WTC11 (cell line): ENCODE measurements around the gene GATB. TPM values are rescaled to one million over a fixed set of nuclear protein-coding genes. Genes with fewer than 3 reads are reported as not detected.

Source experiments
- ATAC-seq: fragments of 200-7000 bp; cut with Tn5 transposase; 2 replicates; pipeline ENCODE4 v1.10.0; 2021; ENCODE audit warnings: mild to moderate bottlenecking, moderate library complexity
- CTCF ChIA-PET: fragments of 300-600 bp; sonication (Branson Sonifier 250); formaldehyde crosslinking; loops from one replicate; lab custom pipeline; 2021; ENCODE audit warnings: antibody characterized with exemption; lab: Charles Lee
- POLR2A ChIA-PET: fragments of 350-600 bp; sonication (Branson Sonifier 250); formaldehyde crosslinking; loops from one replicate; lab custom pipeline; 2021; ENCODE audit warnings: antibody characterized with exemption; lab: Charles Lee
- DNase-seq: peaks from one replicate; pipeline ENCODE4 v3.0.0; 2021; ENCODE audit warnings: low spot score
- H3K27ac Mint-ChIP-seq: 2 replicates; pipeline ENCODE4 v1.8.0; 2021; ENCODE audit warnings: mixed read lengths
- H3K27me3 Mint-ChIP-seq: 2 replicates; pipeline ENCODE4 v1.8.0; 2021; ENCODE audit warnings: low read depth, mild to moderate bottlenecking, moderate library complexity, mixed read lengths
- H3K36me3 Mint-ChIP-seq: 2 replicates; pipeline ENCODE4 v1.8.0; 2021; ENCODE audit warnings: mixed read lengths
- H3K4me1 Mint-ChIP-seq: 2 replicates; pipeline ENCODE4 v1.8.0; 2022; ENCODE audit warnings: mixed read lengths
- H3K4me3 Mint-ChIP-seq: 2 replicates; pipeline ENCODE4 v1.8.0; 2021; ENCODE audit warnings: mild to moderate bottlenecking, moderate library complexity, mixed read lengths
- H3K9me3 Mint-ChIP-seq: 2 replicates; pipeline ENCODE4 v1.8.0; 2021; ENCODE audit warnings: mixed read lengths
- FOXK1 ChIP-seq: sonication (generic); formaldehyde crosslinking; IDR thresholded peaks from 2 replicates; pipeline ENCODE4 v1.8.0; 2022; ENCODE audit warnings: mild to moderate bottlenecking, moderate library complexity, missing genetic modification reagents
- FOXP1 ChIP-seq: sonication (generic); formaldehyde crosslinking; IDR thresholded peaks from 2 replicates; pipeline ENCODE4 v1.8.0; 2022; ENCODE audit warnings: missing genetic modification reagents, mild to moderate bottlenecking, moderate library complexity, borderline replicate concordance
- FOXP4 ChIP-seq: sonication (generic); formaldehyde crosslinking; IDR thresholded peaks from 2 replicates; pipeline ENCODE4 v1.8.0; 2022; ENCODE audit warnings: mild to moderate bottlenecking, missing genetic modification reagents
- MLX ChIP-seq: sonication (generic); formaldehyde crosslinking; IDR thresholded peaks from 2 replicates; pipeline ENCODE4 v1.8.1; 2023; ENCODE audit warnings: mild to moderate bottlenecking, missing genetic modification reagents, moderate library complexity
- MYBL2 ChIP-seq: sonication (generic); formaldehyde crosslinking; IDR thresholded peaks from 2 replicates; pipeline ENCODE4 v1.8.1; 2023; ENCODE audit warnings: mild to moderate bottlenecking, moderate library complexity, missing genetic modification reagents
- NR2C2 ChIP-seq: sonication (generic); formaldehyde crosslinking; IDR thresholded peaks from 2 replicates; pipeline ENCODE4 v1.8.0; 2022; ENCODE audit warnings: mild to moderate bottlenecking, missing genetic modification reagents
- RELA ChIP-seq: sonication (generic); formaldehyde crosslinking; IDR thresholded peaks from 2 replicates; pipeline ENCODE4 v1.8.1; 2022; ENCODE audit warnings: missing genetic modification reagents, mild to moderate bottlenecking, borderline replicate concordance
- RORB ChIP-seq: fragments of 250-450 bp; sonication (Bioruptor Pico); IDR thresholded peaks from 2 replicates; pipeline ENCODE4 v1.9.0; 2021; ENCODE audit warnings: mild to moderate bottlenecking
- SMAD3 ChIP-seq: sonication (generic); formaldehyde crosslinking; IDR thresholded peaks from 2 replicates; pipeline ENCODE4 v1.8.0; 2022; ENCODE audit warnings: missing genetic modification reagents, mild to moderate bottlenecking, borderline replicate concordance
- SP1 ChIP-seq: sonication (generic); formaldehyde crosslinking; conservative IDR thresholded peaks from 2 replicates; pipeline ENCODE4 v1.8.1; 2022; ENCODE audit warnings: missing genetic modification reagents
- ZNF317 ChIP-seq: sonication (generic); formaldehyde crosslinking; IDR thresholded peaks from 2 replicates; pipeline ENCODE4 v1.8.1; 2023; ENCODE audit warnings: low read depth, mild to moderate bottlenecking, moderate library complexity, missing genetic modification reagents, borderline replicate concordance
- total RNA-seq: library from RNA; stranded (reverse); gene quantifications from 3 replicates; pipeline ENCODE4 v1.2.3, GENCODE V29; 2021
- TF ChIP-seq, protein P1 (sequence below): fragments of 250-450 bp; sonication (Bioruptor Pico); IDR thresholded peaks from 2 replicates; pipeline ENCODE4 v1.9.0; 2021; ENCODE audit warnings: mild to moderate bottlenecking
- TF ChIP-seq, protein P2 (sequence below): sonication (generic); formaldehyde crosslinking; IDR thresholded peaks from 2 replicates; pipeline ENCODE4 v1.8.1; 2023; ENCODE audit warnings: mild to moderate bottlenecking, missing genetic modification reagents
- TF ChIP-seq, protein P3 (sequence below): sonication (generic); formaldehyde crosslinking; IDR thresholded peaks from 2 replicates; pipeline ENCODE4 v1.8.1; 2023; ENCODE audit warnings: mild to moderate bottlenecking, missing genetic modification reagents, moderate library complexity
- TF ChIP-seq, protein P4 (sequence below): fragments of 250-450 bp; sonication (Bioruptor Pico); IDR thresholded peaks from 2 replicates; pipeline ENCODE4 v1.9.0; 2021; ENCODE audit warnings: moderate library complexity, mild to moderate bottlenecking, inconsistent platforms, borderline replicate concordance
- TF ChIP-seq, protein P5 (sequence below): fragments of 250-450 bp; sonication (Bioruptor Pico); IDR thresholded peaks from 2 replicates; pipeline ENCODE4 v1.9.0; 2021; ENCODE audit warnings: mild to moderate bottlenecking, borderline replicate concordance

The GATB gene
- total RNA-seq, 1 experiment from 2014 or later, result 22.7 TPM

DNA sequence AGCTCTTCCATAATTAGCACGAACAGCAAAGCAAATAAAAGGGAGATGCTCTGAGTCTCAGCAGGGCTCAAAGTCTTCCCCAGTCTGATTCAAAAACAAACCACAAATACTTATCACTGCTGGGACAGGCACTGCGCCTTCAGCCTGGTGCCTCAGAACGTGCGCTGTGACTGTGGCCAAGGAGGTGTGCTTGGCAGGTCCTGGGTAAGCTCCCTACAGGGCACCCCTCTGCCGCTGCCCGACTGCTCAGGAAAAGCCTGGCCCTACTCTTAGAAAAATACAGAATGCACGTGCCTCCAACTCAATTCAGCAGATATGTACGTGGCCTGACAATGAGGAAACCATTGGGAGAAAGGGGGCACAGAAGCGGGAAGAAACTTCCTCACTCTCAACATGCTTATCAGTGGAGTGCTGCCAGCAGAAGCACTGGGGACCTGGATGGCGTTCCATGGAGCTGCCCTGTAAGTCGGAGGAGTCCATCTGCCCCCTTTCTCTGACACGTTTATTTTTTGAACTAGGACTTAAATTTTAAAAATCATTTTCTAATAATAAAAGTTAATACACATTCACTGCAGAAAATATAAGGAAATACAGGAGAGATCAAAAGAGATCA, 86.8 kb downstream of the GATB start:
- peak overlapping the region; percentile 93 for H3K27ac Mint-ChIP-seq
- TF ChIP-seq, protein P1, sequence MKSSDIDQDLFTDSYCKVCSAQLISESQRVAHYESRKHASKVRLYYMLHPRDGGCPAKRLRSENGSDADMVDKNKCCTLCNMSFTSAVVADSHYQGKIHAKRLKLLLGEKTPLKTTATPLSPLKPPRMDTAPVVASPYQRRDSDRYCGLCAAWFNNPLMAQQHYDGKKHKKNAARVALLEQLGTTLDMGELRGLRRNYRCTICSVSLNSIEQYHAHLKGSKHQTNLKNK, result no peak
- no peak for TF ChIP-seq FOXP1 (CRISPR knock-in tag)
- TF ChIP-seq, all 79 proteins: peak for 0
- CTCF ChIA-PET, result interaction anchor here (1.2 to 1.8 kb wide), 2 partner anchors 10 to 557 kb away, joined by 4 to 5 read pairs; no protein-coding TSS in a partner anchor
- H3K27me3 Mint-ChIP-seq, result no peaks in the 10 kb centered on the region
- no peaks in the 10 kb centered on the region for H3K36me3 Mint-ChIP-seq
- DNase-seq (no peak), ATAC-seq (no peak)
- POLR2A ChIA-PET, result no interaction called here
- H3K4me1 Mint-ChIP-seq, result peaks cover 18% of the 10 kb centered on the region
- no peaks in the 10 kb centered on the region for H3K9me3 Mint-ChIP-seq
- H3K4me3 Mint-ChIP-seq, result no peak overlapping the region

DNA sequence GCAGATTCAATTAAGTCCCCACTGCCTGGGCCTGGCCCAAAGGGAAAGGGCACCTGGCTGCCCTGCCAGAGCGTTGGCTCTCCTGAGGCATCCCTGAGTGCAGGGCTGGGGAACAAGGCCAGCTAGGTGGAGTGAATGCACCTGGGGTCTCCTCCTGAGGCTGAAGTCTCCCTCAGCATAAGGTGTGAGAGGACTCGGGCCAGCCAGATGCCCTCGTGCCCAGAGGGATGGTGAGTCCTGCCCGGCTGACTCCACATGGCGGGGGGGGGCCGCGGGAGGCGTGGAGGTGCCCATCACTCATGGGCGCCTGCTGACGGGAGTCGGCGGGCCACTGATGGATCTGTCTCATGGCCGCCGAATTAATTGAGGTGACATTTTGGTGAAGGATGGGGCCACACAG, 87.8 kb downstream of the GATB start:
- H3K4me1 Mint-ChIP-seq, result peaks cover 18% of the 10 kb centered on the region
- TF ChIP-seq, protein P2, sequence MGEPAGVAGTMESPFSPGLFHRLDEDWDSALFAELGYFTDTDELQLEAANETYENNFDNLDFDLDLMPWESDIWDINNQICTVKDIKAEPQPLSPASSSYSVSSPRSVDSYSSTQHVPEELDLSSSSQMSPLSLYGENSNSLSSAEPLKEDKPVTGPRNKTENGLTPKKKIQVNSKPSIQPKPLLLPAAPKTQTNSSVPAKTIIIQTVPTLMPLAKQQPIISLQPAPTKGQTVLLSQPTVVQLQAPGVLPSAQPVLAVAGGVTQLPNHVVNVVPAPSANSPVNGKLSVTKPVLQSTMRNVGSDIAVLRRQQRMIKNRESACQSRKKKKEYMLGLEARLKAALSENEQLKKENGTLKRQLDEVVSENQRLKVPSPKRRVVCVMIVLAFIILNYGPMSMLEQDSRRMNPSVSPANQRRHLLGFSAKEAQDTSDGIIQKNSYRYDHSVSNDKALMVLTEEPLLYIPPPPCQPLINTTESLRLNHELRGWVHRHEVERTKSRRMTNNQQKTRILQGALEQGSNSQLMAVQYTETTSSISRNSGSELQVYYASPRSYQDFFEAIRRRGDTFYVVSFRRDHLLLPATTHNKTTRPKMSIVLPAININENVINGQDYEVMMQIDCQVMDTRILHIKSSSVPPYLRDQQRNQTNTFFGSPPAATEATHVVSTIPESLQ, result no peak
- TF ChIP-seq SMAD3 (CRISPR knock-in tag) (no peak), MYBL2 (CRISPR knock-in tag) (no peak), SP1 (CRISPR knock-in tag) (no peak), RORB (no peak), FOXP4 (CRISPR knock-in tag) (no peak), MLX (CRISPR knock-in tag) (no peak), FOXK1 (CRISPR knock-in tag) (no peak)
- ChIA-PET CTCF (interaction anchor here (1.8 kb wide), 1 partner anchor 556 kb away, joined by 5 read pairs; no protein-coding TSS in a partner anchor), POLR2A (interaction anchor here (0.6 kb wide), 1 partner anchor 84 kb away, joined by 4 read pairs; no protein-coding TSS in a partner anchor)
- no peaks in the 10 kb centered on the region for H3K27me3 Mint-ChIP-seq
- DNase-seq (no peak), ATAC-seq (no peak)
- no peaks in the 10 kb centered on the region for H3K36me3 Mint-ChIP-seq
- H3K27ac Mint-ChIP-seq, result no peak overlapping the region
- H3K9me3 Mint-ChIP-seq, result no peaks in the 10 kb centered on the region
- H3K4me3 Mint-ChIP-seq, result no peak overlapping the region

DNA sequence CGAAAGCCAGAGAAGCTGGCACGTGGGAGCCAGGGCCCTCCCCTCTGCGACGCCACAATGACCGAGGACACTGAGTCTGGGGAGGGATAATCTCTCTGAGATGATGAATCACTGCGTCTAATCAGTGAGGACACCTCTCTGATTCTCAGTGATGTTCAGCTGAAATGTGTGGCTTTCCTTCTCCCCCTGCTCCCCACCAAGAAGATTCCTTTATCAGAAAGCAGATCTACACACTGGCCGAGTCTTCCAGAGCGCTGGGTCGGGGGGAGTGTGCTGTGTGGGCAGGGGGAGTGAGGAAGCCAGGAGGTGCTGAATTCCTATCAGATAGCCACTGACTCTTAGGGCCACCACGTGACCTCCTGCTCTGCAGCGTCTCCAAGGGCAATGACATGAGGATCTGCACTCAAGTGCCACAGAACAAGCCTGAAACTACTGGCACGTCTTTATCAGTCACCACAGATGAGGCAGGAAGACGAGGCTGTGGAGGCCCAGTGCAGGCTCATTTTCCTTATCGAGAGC, 89.2 kb downstream of the GATB start:
- no peaks in the 10 kb centered on the region for H3K36me3 Mint-ChIP-seq
- ChIA-PET POLR2A (no interaction called here), CTCF (no interaction called here)
- no peaks in the 10 kb centered on the region for H3K9me3 Mint-ChIP-seq
- no peaks in the 10 kb centered on the region for H3K27me3 Mint-ChIP-seq
- H3K4me3 Mint-ChIP-seq, result no peak overlapping the region
- no peak for DNase-seq
- TF ChIP-seq, protein P3, sequence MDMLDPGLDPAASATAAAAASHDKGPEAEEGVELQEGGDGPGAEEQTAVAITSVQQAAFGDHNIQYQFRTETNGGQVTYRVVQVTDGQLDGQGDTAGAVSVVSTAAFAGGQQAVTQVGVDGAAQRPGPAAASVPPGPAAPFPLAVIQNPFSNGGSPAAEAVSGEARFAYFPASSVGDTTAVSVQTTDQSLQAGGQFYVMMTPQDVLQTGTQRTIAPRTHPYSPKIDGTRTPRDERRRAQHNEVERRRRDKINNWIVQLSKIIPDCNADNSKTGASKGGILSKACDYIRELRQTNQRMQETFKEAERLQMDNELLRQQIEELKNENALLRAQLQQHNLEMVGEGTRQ (CRISPR knock-in tag), result peak; percentile 9; the same call in 1 of the 2 replicates
- TF ChIP-seq NR2C2 (CRISPR knock-in tag), result no peak
- no peak overlapping the region for H3K27ac Mint-ChIP-seq
- H3K4me1 Mint-ChIP-seq, result peaks cover 18% of the 10 kb centered on the region
- no peak for ATAC-seq

- peaks cover 18% of the 10 kb centered on the region for H3K4me1 Mint-ChIP-seq
- no peaks in the 10 kb centered on the region for H3K9me3 Mint-ChIP-seq
- DNase-seq (no peak), ATAC-seq (no peak)
- H3K36me3 Mint-ChIP-seq, result no peaks in the 10 kb centered on the region
- H3K4me3 Mint-ChIP-seq, result no peak overlapping the region
- H3K27ac Mint-ChIP-seq, result no peak overlapping the region
- no peaks in the 10 kb centered on the region for H3K27me3 Mint-ChIP-seq
- POLR2A ChIA-PET, result no interaction called here
- CTCF ChIA-PET, result no interaction called here
- TF ChIP-seq, protein P4, sequence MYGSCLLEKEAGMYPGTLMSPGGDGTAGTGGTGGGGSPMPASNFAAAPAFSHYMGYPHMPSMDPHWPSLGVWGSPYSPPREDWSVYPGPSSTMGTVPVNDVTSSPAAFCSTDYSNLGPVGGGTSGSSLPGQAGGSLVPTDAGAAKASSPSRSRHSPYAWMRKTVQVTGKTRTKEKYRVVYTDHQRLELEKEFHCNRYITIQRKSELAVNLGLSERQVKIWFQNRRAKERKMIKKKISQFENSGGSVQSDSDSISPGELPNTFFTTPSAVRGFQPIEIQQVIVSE (CRISPR knock-in tag), result no peak
- TF ChIP-seq, protein P5, sequence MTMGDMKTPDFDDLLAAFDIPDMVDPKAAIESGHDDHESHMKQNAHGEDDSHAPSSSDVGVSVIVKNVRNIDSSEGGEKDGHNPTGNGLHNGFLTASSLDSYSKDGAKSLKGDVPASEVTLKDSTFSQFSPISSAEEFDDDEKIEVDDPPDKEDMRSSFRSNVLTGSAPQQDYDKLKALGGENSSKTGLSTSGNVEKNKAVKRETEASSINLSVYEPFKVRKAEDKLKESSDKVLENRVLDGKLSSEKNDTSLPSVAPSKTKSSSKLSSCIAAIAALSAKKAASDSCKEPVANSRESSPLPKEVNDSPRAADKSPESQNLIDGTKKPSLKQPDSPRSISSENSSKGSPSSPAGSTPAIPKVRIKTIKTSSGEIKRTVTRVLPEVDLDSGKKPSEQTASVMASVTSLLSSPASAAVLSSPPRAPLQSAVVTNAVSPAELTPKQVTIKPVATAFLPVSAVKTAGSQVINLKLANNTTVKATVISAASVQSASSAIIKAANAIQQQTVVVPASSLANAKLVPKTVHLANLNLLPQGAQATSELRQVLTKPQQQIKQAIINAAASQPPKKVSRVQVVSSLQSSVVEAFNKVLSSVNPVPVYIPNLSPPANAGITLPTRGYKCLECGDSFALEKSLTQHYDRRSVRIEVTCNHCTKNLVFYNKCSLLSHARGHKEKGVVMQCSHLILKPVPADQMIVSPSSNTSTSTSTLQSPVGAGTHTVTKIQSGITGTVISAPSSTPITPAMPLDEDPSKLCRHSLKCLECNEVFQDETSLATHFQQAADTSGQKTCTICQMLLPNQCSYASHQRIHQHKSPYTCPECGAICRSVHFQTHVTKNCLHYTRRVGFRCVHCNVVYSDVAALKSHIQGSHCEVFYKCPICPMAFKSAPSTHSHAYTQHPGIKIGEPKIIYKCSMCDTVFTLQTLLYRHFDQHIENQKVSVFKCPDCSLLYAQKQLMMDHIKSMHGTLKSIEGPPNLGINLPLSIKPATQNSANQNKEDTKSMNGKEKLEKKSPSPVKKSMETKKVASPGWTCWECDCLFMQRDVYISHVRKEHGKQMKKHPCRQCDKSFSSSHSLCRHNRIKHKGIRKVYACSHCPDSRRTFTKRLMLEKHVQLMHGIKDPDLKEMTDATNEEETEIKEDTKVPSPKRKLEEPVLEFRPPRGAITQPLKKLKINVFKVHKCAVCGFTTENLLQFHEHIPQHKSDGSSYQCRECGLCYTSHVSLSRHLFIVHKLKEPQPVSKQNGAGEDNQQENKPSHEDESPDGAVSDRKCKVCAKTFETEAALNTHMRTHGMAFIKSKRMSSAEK (CRISPR knock-in tag), result no peak
- TF ChIP-seq RELA (no peak), ZNF317 (CRISPR knock-in tag) (no peak)
These were observed 90.0 kb downstream of the GATB start for GRCh38 chr4:151670843-151671242.
